Suprapubic skin (tissue), 4 donors: ENCODE measurements around the gene MEFV. TPM values are rescaled to one million over a fixed set of nuclear protein-coding genes. Genes with fewer than 3 reads are reported as not detected.
A peak's percentile ranks its signal among the peaks of the same experiment; 100 is the strongest.

Source experiments
- DNase-seq, 2 donors: peaks; one replicate each; pipeline ENCODE4 v3.0.0-alpha.2; 2019; ENCODE audit warnings: low spot score in 2 of 2
- H3K27ac ChIP-seq: fragments of 200-600 bp; sonication (generic); one replicate; pipeline ENCODE4 v1.5.1; 2019
- H3K27me3 ChIP-seq: fragments of 200-600 bp; sonication (generic); one replicate; pipeline ENCODE4 v1.5.1; 2019
- H3K36me3 ChIP-seq: fragments of 200-600 bp; sonication (generic); one replicate; pipeline ENCODE4 v1.5.1; 2019
- H3K4me1 ChIP-seq: fragments of 200-600 bp; sonication (generic); one replicate; pipeline ENCODE4 v1.5.1; 2019
- H3K4me3 ChIP-seq: fragments of 200-600 bp; sonication (generic); one replicate; pipeline ENCODE4 v1.5.1; 2019; ENCODE audit warnings: mild to moderate bottlenecking
- H3K9me3 ChIP-seq: fragments of 200-600 bp; sonication (generic); one replicate; pipeline ENCODE4 v1.5.1; 2019
- CTCF ChIP-seq, 2 donors: fragments of 200-600 bp in 1 of 2; fragments of 450-650 bp in 1 of 2; sonication (generic) in 1 of 2; IDR thresholded peaks; one replicate each; pipeline ENCODE4 v1.5.1; 2016 to 2019; ENCODE audit warnings: antibody characterized with exemption in 2 of 2, mild to moderate bottlenecking in 1 of 2, moderate library complexity in 1 of 2
- EP300 ChIP-seq: sonication (generic); formaldehyde crosslinking; IDR thresholded peaks from one replicate; pipeline ENCODE4 v1.6.1; 2017; ENCODE audit warnings: antibody characterized with exemption
- POLR2A ChIP-seq, 2 donors: fragments of 450-650 bp; IDR thresholded peaks; one replicate each; pipeline ENCODE4 v1.6.1; 2017; ENCODE audit warnings: antibody characterized with exemption in 2 of 2, mild to moderate bottlenecking in 2 of 2, moderate library complexity in 2 of 2
- POLR2AphosphoS5 ChIP-seq, 3 donors: sonication (generic); formaldehyde crosslinking; IDR thresholded peaks; one replicate each; pipeline ENCODE4 v1.6.1; 2017; ENCODE audit warnings: antibody characterized with exemption in 3 of 3
- WGBS: methylation state at CpG from one replicate; pipeline ENCODE4 v1.1.5; 2018; 5-methylcytosine and 5-hydroxymethylcytosine counted together
- total RNA-seq, 4 donors: library from RNA; depleted of rRNA; stranded (reverse); fragments of >200 nt; gene quantifications; one replicate each; pipeline ENCODE4 v1.1.0, GENCODE V29; 2016

The MEFV gene
- total RNA-seq: under 1 TPM in 3 of 4 donors, not detected in 1; 0.16 to 0.40 (median 0.17) TPM

- no peaks in the 10 kb centered on the region for H3K4me1 ChIP-seq
- TF ChIP-seq POLR2A (IDR thresholded peaks at IDR 0.05) (no peak), POLR2AphosphoS5 (IDR thresholded peaks at IDR 0.05) (no peak), EP300 (no peak), CTCF (IDR thresholded peaks at IDR 0.05) (no peak)
- no peaks in the 10 kb centered on the region for H3K9me3 ChIP-seq
- H3K4me3 ChIP-seq: peak within 1 kb of the TSS; percentile 25
- DNase-seq: no peak
- H3K36me3 ChIP-seq: no peaks in the 10 kb centered on the region
- 68% methylated on average over 9 of the region's 14 CpGs for WGBS
- peaks cover 4% of the 10 kb centered on the region for H3K27me3 ChIP-seq
- no peak within 1 kb of the TSS for H3K27ac ChIP-seq
These were observed at the start of gene MEFV for GRCh38 chr16:3256146-3256865. MEFV (minus strand) TSS chr16:3256633; CDS start chr16:3256587, 46 bp downstream.

GRCh38 chr16:3306078-3306477 lies 49.6 kb upstream of the MEFV start:
- H3K4me1 ChIP-seq: peaks cover 20% of the 10 kb centered on the region
- DNase-seq: no peak
- H3K36me3 ChIP-seq: peaks cover 31% of the 10 kb centered on the region
- peak overlapping the region; percentile 67 for H3K4me3 ChIP-seq
- H3K9me3 ChIP-seq: peaks cover 50% of the 10 kb centered on the region
- no peak for TF ChIP-seq POLR2A (IDR thresholded peaks at IDR 0.05)
- no peak for TF ChIP-seq EP300
- H3K27me3 ChIP-seq: no peaks in the 10 kb centered on the region
- 63% methylated on average over 11 of the region's 11 CpGs for WGBS
- H3K27ac ChIP-seq: peak overlapping the region; percentile 87

- Histone ChIP-seq H3K27me3 (no peaks in the 10 kb centered on the region), H3K9me3 (peaks cover 51% of the 10 kb centered on the region), H3K36me3 (peaks cover 38% of the 10 kb centered on the region), H3K4me3 (peak within 1 kb of the TSS; percentile 67), H3K27ac (peak within 1 kb of the TSS; percentile 87), H3K4me1 (peaks cover 20% of the 10 kb centered on the region)
- 1% methylated on average over 37 of the region's 103 CpGs for WGBS
- peak; percentile 84 to 88 for DNase-seq
- peak; percentile 27 to 73 for TF ChIP-seq POLR2A (IDR thresholded peaks at IDR 0.05)
- peak in 2 of 3 donors; percentile 65 to 76 for TF ChIP-seq POLR2AphosphoS5 (IDR thresholded peaks at IDR 0.05)
- TF ChIP-seq EP300: no peak
- no peak for TF ChIP-seq CTCF (IDR thresholded peaks at IDR 0.05)
These were observed 49.0 kb upstream of the MEFV start, which contains the start of the genes TIGD7 and ZNF75A for GRCh38 chr16:3305109-3306068. TIGD7 (minus strand) TSS chr16:3305430; CDS start chr16:3300614, 4,816 bp downstream. ZNF75A (plus strand) TSS chr16:3305497; CDS start chr16:3308429, 2,932 bp downstream.

- Histone ChIP-seq H3K27me3 (no peaks in the 10 kb centered on the region), H3K36me3 (peaks cover 42% of the 10 kb centered on the region), H3K27ac (no peak overlapping the region), H3K4me3 (peak overlapping the region; percentile 67), H3K4me1 (peaks cover 20% of the 10 kb centered on the region), H3K9me3 (peaks cover 51% of the 10 kb centered on the region)
- TF ChIP-seq POLR2AphosphoS5 (IDR thresholded peaks at IDR 0.05) (no peak), EP300 (no peak), CTCF (IDR thresholded peaks at IDR 0.05) (no peak), POLR2A (IDR thresholded peaks at IDR 0.05) (no peak)
- DNase-seq: no peak
- WGBS: 77% methylated on average over 4 of the region's 4 CpGs
These were observed 47.9 kb upstream of the MEFV start for GRCh38 chr16:3304370-3304769.

GRCh38 chr16:3295783-3296182 lies 39.4 kb upstream of the MEFV start:
- no peak overlapping the region for H3K27ac ChIP-seq
- H3K4me1 ChIP-seq: no peaks in the 10 kb centered on the region
- H3K9me3 ChIP-seq: peaks cover 62% of the 10 kb centered on the region
- H3K36me3 ChIP-seq: peaks cover 39% of the 10 kb centered on the region
- 72% methylated on average over 13 of the region's 13 CpGs for WGBS
- H3K27me3 ChIP-seq: no peaks in the 10 kb centered on the region
- DNase-seq: no peak
- TF ChIP-seq EP300 (no peak), POLR2A (IDR thresholded peaks at IDR 0.05) (no peak), POLR2AphosphoS5 (IDR thresholded peaks at IDR 0.05) (no peak), CTCF (IDR thresholded peaks at IDR 0.05) (no peak)
- no peak overlapping the region for H3K4me3 ChIP-seq
